GM19240 (cell line): ENCODE data around the gene DGKG.

Experiments
- DNase-seq: peaks from one replicate; pipeline ENCODE4 v3.0.0; 2011; ENCODE audit warnings: low spot score; ENCODE audit not compliant: insufficient read length

The DGKG gene

GRCh38 chr3:186361762-186362536, at the start of gene DGKG:
Gene DGKG, minus strand, starts transcription at chr3:186362234. Its CDS starts 41,775 bp downstream, at chr3:186320459.
- peak; percentile 33 for DNase-seq

DNA sequence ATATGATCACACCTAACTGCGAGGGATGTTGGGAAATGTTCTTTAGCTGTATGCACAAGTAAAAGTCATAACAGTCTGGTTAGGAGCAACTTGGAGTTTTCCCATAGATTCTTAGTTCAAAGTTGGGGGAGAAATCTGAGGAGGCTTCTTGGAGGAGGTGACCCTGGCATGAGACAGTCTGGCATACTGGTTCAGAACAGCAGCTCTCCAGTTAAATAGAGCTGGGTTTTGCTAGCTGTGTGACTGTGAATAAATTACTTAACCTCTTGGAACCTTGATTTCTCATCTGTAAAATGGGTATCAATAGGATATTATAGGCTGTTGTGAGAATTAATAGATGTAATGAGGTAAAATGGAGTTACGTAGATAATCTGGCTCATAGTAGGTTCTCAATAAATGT, 49.1 kb upstream of the DGKG start:
- DNase-seq = no peak

- no peak for DNase-seq
These were observed 44.9 kb upstream of the DGKG start for GRCh38 chr3:186406669-186407635.

DNA sequence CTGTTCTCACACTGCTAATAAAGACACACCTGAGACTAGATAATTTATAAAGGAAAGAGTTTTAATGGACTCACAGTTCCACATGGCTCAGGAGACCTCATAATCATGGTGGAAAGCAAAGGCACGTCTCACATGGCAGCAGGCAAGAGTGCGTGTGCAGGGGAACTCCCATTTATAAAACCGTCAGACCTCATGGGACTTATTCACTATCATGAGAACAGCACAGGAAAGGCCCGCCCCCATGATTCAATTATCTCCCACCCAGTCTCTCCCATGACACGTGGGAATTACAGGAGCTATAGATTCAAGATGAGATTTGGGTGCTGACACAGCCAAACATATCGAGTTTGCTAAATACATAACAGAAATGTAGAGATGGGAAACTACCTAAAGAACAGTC, 39.5 kb upstream of the DGKG start:
- DNase-seq = no peak

DNA sequence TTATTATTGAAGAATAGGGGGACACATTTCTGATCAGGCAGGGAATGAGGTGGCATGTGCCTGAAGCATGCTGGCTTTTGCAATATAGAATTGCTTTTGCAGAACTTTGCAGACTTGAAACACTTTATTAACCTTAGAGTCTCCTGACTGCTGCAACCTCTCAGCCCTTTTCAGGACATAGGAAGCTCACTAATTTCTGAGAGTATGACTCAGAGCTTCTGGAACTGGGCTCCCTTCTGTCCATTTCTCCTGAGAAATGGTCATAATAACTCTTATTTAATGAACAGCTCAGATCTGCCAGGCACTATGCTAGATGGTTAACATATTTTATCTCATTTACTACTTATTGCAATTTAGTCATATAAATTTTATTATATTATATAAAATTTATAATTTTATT, 38.6 kb upstream of the DGKG start:
- no peak for DNase-seq

DNA sequence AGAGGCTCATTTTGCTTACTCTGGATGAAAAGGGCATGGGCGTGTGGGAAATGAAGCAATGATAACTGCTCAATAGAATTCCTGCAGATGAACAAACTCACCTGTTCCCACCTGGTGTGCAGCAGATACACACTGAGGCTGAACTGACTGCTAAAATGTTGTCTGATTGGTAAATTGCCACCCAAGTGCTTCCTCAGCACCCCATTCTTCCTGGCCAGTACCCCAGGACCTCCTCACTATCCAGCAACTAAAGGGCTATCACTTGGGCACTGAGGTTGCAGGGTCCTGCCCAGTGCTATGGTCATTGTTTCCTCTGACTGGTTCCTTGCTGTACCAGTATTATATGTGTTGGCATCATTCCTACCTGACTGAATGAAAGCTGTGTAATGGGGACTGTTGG, 38.0 kb upstream of the DGKG start:
- DNase-seq = no peak

GRCh38 chr3:186394566-186395217, 32.7 kb upstream of the DGKG start:
- DNase-seq = no peak

DNA sequence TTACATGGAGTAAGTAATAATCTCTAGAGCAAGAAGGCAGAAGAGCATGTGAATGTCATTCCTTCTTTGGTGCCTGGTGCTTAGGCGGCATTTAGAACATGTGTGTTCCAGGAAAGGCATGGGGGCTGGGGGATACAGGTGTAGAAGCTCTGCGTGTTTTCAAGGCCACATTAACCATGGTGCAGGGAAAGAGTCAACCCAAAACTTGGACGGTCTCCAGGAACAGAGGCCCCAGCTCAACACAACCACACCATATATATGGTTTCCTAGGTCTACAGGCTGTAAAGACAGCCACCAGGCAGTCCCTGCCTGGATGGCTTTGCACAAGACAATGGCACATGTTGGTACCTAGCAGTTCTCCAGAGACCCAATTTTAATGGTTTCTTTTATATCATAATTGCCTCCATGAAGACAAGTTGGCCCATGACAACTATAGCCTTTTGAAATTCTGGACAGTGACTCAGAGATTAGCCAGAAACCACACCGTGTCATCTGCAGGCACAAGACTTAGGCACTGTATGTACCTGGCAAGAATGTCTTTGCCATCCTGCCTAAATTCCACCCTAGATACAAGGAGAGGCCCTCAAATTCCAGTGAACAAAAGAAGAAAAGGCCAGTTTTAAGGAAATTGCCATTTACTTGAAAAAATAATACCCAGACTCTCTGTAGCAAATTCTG, 25.0 kb upstream of the DGKG start:
- DNase-seq = no peak

DNA sequence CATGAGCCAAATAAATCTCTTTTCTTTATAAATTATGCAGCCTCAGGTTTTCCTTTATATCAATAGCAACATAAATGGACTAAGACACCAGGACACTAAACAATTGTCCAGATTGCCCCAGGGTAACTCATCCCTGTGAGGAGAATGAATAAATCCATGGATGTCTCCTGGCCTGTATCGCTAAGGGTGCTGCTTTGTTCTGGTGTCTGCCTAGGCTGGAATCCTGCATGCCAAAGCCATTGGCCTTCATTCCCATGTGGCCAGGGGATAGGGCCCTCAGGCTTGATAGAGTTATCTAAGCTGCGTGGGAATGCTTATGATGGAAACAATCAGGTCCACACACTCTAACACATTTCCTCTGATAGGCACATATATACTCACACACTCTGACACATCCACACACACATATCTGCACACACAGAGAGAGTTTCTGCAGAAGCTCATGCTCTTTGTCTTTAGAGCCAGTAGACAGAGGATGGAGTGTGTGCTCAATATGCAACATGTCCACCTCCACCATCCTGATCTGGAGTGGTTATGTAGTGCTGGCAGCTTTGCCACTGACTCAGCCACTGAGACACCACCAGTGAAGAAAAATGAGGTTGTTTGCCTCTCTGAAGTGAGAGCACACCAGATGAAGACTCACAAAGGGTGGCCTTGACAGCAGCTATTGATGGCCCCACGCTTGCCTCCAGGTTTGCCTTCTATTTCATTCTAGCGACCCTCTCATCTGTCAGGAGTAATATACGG, 24.0 kb upstream of the DGKG start:
- no peak for DNase-seq

DNA sequence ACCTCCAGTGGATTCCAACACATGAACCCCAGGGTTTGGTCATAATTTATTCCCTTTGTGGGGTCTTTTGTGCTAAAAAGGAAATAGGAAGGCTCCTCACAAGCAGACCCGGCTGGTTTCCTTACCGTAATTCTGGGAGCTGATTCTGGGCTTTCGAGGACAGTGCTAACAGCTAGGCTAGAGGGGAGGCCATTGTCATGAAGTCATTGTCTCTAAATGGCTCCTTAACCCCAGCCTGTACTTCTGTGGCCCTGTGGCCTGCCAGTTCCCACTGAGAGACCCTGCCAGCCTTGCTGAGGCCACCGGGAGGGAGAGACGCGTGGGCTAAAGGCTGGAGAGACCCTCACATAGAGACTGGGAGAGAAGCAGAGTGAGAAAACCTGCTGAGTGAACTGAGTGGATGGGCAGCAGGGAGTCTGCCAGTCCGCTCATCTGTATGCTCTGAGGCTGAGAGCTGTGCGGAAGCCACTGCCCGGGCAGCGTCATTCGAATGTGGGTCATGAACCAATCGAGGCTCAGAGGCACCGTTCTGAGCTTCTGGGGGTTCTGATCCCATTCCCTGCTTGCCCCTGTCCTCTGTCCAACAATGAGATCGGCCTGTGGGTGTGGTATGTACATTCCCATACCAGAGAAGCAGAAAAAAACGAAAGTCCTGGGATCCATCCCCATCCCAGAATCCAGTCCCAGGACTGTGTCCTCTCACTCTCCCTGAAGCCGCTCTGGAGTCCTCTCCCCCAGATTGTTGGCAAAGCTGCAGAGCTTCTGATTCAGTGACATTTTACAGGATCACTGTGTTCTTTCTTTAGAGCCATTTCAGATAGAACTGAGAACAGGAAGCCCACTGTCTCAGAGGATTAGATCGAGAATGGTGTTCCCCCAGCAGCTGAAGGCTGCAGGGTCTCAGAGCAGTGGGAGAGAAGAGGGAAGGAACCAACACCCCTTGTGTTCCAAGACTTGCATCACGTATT, 21.3 kb upstream of the DGKG start:
- no peak for DNase-seq

GRCh38 chr3:186382217-186382885, 20.3 kb upstream of the DGKG start:
- no peak for DNase-seq

DNA sequence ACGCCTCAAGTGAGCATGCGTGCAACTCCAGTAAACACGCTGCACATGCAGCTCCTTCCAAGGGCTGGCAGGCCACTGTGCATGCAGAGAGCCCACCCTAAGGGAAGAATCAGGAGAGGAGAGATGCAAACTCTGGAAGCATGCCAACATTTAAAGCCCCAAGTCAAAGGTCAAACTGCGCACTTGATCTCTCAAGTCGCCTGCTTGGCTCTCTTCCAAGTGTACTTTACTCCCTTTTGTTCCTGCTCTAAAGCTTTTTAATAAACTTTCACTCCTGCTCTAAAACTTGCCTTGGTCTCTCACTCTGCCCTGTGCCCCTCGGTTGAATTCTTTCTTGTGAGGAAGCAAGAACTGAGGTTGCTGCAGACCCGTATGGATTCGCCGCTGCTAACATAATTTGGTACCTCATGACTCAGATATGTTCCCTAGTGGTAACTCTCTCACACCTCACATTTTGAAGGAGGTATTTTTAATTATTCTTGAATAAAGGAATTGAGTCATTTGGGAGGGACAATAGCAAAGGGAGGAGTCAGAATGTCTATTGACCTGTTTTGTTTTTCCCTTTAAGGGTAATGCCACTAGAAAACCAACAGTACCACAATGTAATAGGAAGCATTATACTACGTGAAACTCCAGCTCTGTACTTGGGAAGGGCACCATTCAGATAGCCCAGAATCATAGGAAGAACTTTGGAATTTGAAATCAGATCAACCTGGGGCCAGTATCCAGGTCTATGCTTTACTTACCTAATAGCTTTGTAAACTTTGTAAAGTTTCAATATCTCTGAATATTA, 19.6 kb upstream of the DGKG start:
- DNase-seq = no peak

GRCh38 chr3:186380622-186381380, 18.8 kb upstream of the DGKG start:
- no peak for DNase-seq

GRCh38 chr3:186375443-186375842, 13.4 kb upstream of the DGKG start:
- DNase-seq = no peak

DNA sequence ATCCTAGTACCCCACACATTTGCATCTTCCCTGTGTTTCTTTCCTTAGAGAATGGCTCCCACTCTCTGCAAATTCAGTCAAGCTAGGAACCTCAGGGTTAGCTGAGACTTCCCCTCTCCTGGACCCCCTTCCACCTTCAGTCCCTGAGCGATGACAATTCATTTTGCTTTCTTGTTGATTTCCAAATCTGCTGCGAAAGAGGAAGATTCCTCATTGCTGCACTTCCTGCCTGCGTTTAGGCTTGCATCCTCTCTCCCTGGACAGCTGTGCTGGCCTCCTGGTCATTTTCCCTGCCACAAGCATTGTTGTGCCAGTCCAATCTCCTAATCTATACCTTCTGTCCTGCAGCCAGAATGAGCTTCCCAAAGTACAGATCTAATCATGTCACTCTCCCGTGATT, 12.3 kb upstream of the DGKG start:
- no peak for DNase-seq

DNA sequence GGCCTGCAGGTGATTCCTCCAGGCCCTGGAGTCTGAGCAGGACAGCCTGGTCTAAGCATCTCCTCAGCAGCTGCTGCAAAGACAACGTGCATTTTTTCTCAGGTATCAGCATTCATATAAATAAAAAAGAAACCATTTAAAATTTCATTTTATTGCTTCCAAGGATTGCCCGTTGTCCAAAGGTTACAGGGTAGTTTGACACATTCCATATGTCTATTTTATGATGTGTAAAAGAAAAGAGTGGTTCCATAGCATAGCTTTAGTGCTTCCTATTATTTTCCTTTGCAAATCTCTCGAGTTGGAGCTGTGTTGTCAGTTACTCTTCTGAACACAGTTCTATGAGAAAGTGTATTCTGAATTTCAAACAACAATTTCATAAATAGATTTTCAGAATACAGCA, 7.2 kb upstream of the DGKG start:
- no peak for DNase-seq

DNA sequence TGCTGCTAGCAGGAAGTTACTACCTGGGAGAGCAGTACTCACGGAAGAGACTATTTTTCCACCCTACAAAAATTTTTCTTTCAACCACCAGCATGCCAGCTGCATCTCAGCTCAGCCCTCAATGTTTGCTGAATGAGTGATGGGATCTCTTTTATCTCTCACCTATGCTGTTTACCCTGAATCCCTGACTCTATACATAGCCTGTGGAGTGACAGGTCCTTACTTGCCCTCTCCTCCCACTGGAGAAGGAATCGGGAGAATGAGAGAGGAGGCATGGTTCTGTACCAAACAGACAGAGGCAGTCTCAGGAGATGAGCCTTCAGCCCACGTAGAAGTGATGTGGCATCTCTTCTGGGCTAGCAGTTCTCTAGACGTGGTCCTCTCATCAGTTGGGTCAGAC, 6.7 kb upstream of the DGKG start:
- no peak for DNase-seq
